Measurements from ENCODE around the gene SLC6A17. TPM values are rescaled to one million over a fixed set of nuclear protein-coding genes. Genes with fewer than 3 reads are reported as not detected.

The SLC6A17 gene
- total RNA-seq, 1 donor from 2014 or later, result 0.35 TPM

- H3K4me3 ChIP-seq (ENCODE audit: low read depth, low read length), result no peak overlapping the region
- DNase-seq (ENCODE audit: low read depth), result no peak
- no peak for TF ChIP-seq CTCF (conservative IDR thresholded peaks at IDR 0.05; ENCODE audit: low read depth, low read length)
Observed at GRCh38 chr1:110123224-110123623, 27.1 kb upstream of the SLC6A17 start.

- no peak for TF ChIP-seq CTCF (conservative IDR thresholded peaks at IDR 0.05; ENCODE audit: low read depth, low read length)
- H3K4me3 ChIP-seq (ENCODE audit: low read depth, low read length), result no peak overlapping the region
- no peak for DNase-seq (ENCODE audit: low read depth)
Observed at GRCh38 chr1:110125810-110126209, 24.5 kb upstream of the SLC6A17 start.

- H3K4me3 ChIP-seq (ENCODE audit: low read depth, low read length), result no peak overlapping the region
- TF ChIP-seq CTCF (conservative IDR thresholded peaks at IDR 0.05; ENCODE audit: low read depth, low read length), result peak; percentile 27
- no peak for DNase-seq (ENCODE audit: low read depth)
Observed at GRCh38 chr1:110130113-110130591, 20.1 kb upstream of the SLC6A17 start.

- DNase-seq (ENCODE audit: low read depth), result no peak
- TF ChIP-seq CTCF (conservative IDR thresholded peaks at IDR 0.05; ENCODE audit: low read depth, low read length), result no peak
Observed at GRCh38 chr1:110130989-110131388, 19.3 kb upstream of the SLC6A17 start.

GRCh38 chr1:110132682-110133081 lies 17.6 kb upstream of the SLC6A17 start:
- no peak for TF ChIP-seq CTCF (conservative IDR thresholded peaks at IDR 0.05; ENCODE audit: low read depth, low read length)
- H3K4me3 ChIP-seq (ENCODE audit: low read depth, low read length), result no peak overlapping the region
- DNase-seq (ENCODE audit: low read depth), result no peak

More at GRCh38 chr1:110130989-110131388, 19.3 kb upstream of the SLC6A17 start:
- H3K4me3 ChIP-seq (ENCODE audit: low read depth, low read length), result no peak overlapping the region

- H3K4me3 ChIP-seq (ENCODE audit: low read depth, low read length), result no peak overlapping the region
- TF ChIP-seq CTCF (conservative IDR thresholded peaks at IDR 0.05; ENCODE audit: low read depth, low read length), result no peak
- no peak for DNase-seq (ENCODE audit: low read depth)
Observed at GRCh38 chr1:110133436-110133835, 16.9 kb upstream of the SLC6A17 start.

GRCh38 chr1:110134050-110134595 lies 16.2 kb upstream of the SLC6A17 start:
- TF ChIP-seq CTCF (conservative IDR thresholded peaks at IDR 0.05; ENCODE audit: low read depth, low read length), result no peak
- no peak overlapping the region for H3K4me3 ChIP-seq (ENCODE audit: low read depth, low read length)
- no peak for DNase-seq (ENCODE audit: low read depth)

Data from epithelial cell of proximal tubule (primary cell).